ENCODE measurements around the gene TTLL5. TPM values are rescaled to one million over a fixed set of nuclear protein-coding genes. Genes with fewer than 3 reads are reported as not detected.

TTLL5 gene
- polyA plus RNA-seq, 1 donor from 2014 or later = 10.4 TPM

GRCh38 chr14:75753696-75754095 lies 92.7 kb downstream of the TTLL5 start:
- H3K4me3 Mint-ChIP-seq = no peak overlapping the region
- no peak overlapping the region for H3K27ac Mint-ChIP-seq
- H3K9me3 Mint-ChIP-seq = no peaks in the 10 kb centered on the region
- H3K27me3 Mint-ChIP-seq = no peaks in the 10 kb centered on the region
- peaks cover 2 to 7% (median 6%) of the 10 kb centered on the region in 3 donors for H3K4me1 Mint-ChIP-seq
- H3K36me3 Mint-ChIP-seq = peaks cover 4% of the 10 kb centered on the region

- Mint-ChIP-seq H3K27ac (peak overlapping the region in 1 of 3 donors; percentile 22), H3K4me1 (peaks cover 4 to 7% (median 6%) of the 10 kb centered on the region in 3 donors), H3K9me3 (no peaks in the 10 kb centered on the region), H3K36me3 (peaks cover 8% of the 10 kb centered on the region), H3K4me3 (peak overlapping the region in 2 of 4 donors; percentile 31 to 49), H3K27me3 (no peaks in the 10 kb centered on the region)
These were observed 96.8 kb downstream of the TTLL5 start for GRCh38 chr14:75757644-75758402.

GRCh38 chr14:75764020-75764419 lies 103.0 kb downstream of the TTLL5 start:
- H3K36me3 Mint-ChIP-seq = peaks cover 6% of the 10 kb centered on the region
- H3K9me3 Mint-ChIP-seq = no peaks in the 10 kb centered on the region

GRCh38 chr14:75769047-75769685 lies 108.1 kb downstream of the TTLL5 start:
- Mint-ChIP-seq H3K27ac (no peak overlapping the region), H3K36me3 (peaks cover 6% of the 10 kb centered on the region), H3K4me3 (no peak overlapping the region), H3K9me3 (no peaks in the 10 kb centered on the region), H3K4me1 (no peaks in the 10 kb centered on the region), H3K27me3 (no peaks in the 10 kb centered on the region)

More at GRCh38 chr14:75764020-75764419, 103.0 kb downstream of the TTLL5 start:
- Mint-ChIP-seq H3K27me3 (no peaks in the 10 kb centered on the region), H3K27ac (no peak overlapping the region), H3K4me1 (peaks cover 0 to 1% (median 0%) of the 10 kb centered on the region in 3 donors), H3K4me3 (no peak overlapping the region)

- Mint-ChIP-seq H3K36me3 (peaks cover 7% of the 10 kb centered on the region), H3K9me3 (no peaks in the 10 kb centered on the region), H3K4me1 (no peaks in the 10 kb centered on the region), H3K4me3 (no peak overlapping the region), H3K27me3 (no peaks in the 10 kb centered on the region), H3K27ac (no peak overlapping the region)
These were observed 109.6 kb downstream of the TTLL5 start for GRCh38 chr14:75770635-75771034.

- no peak overlapping the region for H3K4me3 Mint-ChIP-seq
- H3K36me3 Mint-ChIP-seq = peaks cover 7% of the 10 kb centered on the region
These were observed 110.5 kb downstream of the TTLL5 start for GRCh38 chr14:75771595-75771994.

GRCh38 chr14:75773046-75773445 lies 112.0 kb downstream of the TTLL5 start:
- no peaks in the 10 kb centered on the region for H3K4me1 Mint-ChIP-seq
- H3K27me3 Mint-ChIP-seq = no peaks in the 10 kb centered on the region
- peaks cover 7% of the 10 kb centered on the region for H3K36me3 Mint-ChIP-seq
- no peaks in the 10 kb centered on the region for H3K9me3 Mint-ChIP-seq
- H3K27ac Mint-ChIP-seq = no peak overlapping the region
- no peak overlapping the region for H3K4me3 Mint-ChIP-seq

More at GRCh38 chr14:75771595-75771994, 110.5 kb downstream of the TTLL5 start:
- H3K4me1 Mint-ChIP-seq = no peaks in the 10 kb centered on the region
- no peaks in the 10 kb centered on the region for H3K27me3 Mint-ChIP-seq
- no peak overlapping the region for H3K27ac Mint-ChIP-seq
- H3K9me3 Mint-ChIP-seq = no peaks in the 10 kb centered on the region

GRCh38 chr14:75781096-75781495 lies 120.0 kb downstream of the TTLL5 start:
- Mint-ChIP-seq H3K4me3 (no peak overlapping the region), H3K9me3 (peaks cover 0 to 4% (median 0%) of the 10 kb centered on the region in 3 donors), H3K27ac (no peak overlapping the region), H3K36me3 (peaks cover 21% of the 10 kb centered on the region), H3K4me1 (no peaks in the 10 kb centered on the region), H3K27me3 (no peaks in the 10 kb centered on the region)

GRCh38 chr14:75783184-75783583 lies 122.1 kb downstream of the TTLL5 start:
- peaks cover 24% of the 10 kb centered on the region for H3K36me3 Mint-ChIP-seq
- H3K4me3 Mint-ChIP-seq = no peak overlapping the region
- H3K27ac Mint-ChIP-seq = no peak overlapping the region
- H3K27me3 Mint-ChIP-seq = no peaks in the 10 kb centered on the region
- peaks cover 0 to 4% (median 0%) of the 10 kb centered on the region in 3 donors for H3K9me3 Mint-ChIP-seq
- H3K4me1 Mint-ChIP-seq = no peaks in the 10 kb centered on the region

- Mint-ChIP-seq H3K4me1 (no peaks in the 10 kb centered on the region), H3K9me3 (peaks cover 0 to 4% (median 0%) of the 10 kb centered on the region in 3 donors), H3K27ac (no peak overlapping the region), H3K27me3 (no peaks in the 10 kb centered on the region), H3K4me3 (no peak overlapping the region), H3K36me3 (peaks cover 22% of the 10 kb centered on the region)
These were observed 122.7 kb downstream of the TTLL5 start for GRCh38 chr14:75783602-75784313.

- H3K4me1 Mint-ChIP-seq = no peaks in the 10 kb centered on the region
- H3K4me3 Mint-ChIP-seq = no peak overlapping the region
- H3K27ac Mint-ChIP-seq = no peak overlapping the region
- peaks cover 0 to 4% (median 0%) of the 10 kb centered on the region in 3 donors for H3K9me3 Mint-ChIP-seq
- H3K36me3 Mint-ChIP-seq = peaks cover 25% of the 10 kb centered on the region
- H3K27me3 Mint-ChIP-seq = no peaks in the 10 kb centered on the region
These were observed 123.3 kb downstream of the TTLL5 start for GRCh38 chr14:75784314-75784686.

GRCh38 chr14:75793806-75794205 lies 132.8 kb downstream of the TTLL5 start:
- no peak overlapping the region for H3K4me3 Mint-ChIP-seq

GRCh38 chr14:75794615-75795038 lies 133.6 kb downstream of the TTLL5 start:
- H3K27me3 Mint-ChIP-seq = no peaks in the 10 kb centered on the region

More at GRCh38 chr14:75793806-75794205, 132.8 kb downstream of the TTLL5 start:
- peaks cover 4 to 22% (median 10%) of the 10 kb centered on the region in 3 donors for H3K9me3 Mint-ChIP-seq
- H3K27me3 Mint-ChIP-seq = no peaks in the 10 kb centered on the region
- no peak overlapping the region for H3K27ac Mint-ChIP-seq
- peaks cover 33% of the 10 kb centered on the region for H3K36me3 Mint-ChIP-seq
- no peaks in the 10 kb centered on the region for H3K4me1 Mint-ChIP-seq

GRCh38 chr14:75800792-75801191 lies 139.7 kb downstream of the TTLL5 start:
- Mint-ChIP-seq H3K4me3 (no peak overlapping the region), H3K36me3 (peaks cover 39% of the 10 kb centered on the region), H3K9me3 (peaks cover 6 to 21% (median 18%) of the 10 kb centered on the region in 3 donors), H3K27ac (no peak overlapping the region), H3K4me1 (no peaks in the 10 kb centered on the region), H3K27me3 (no peaks in the 10 kb centered on the region)

More at GRCh38 chr14:75794615-75795038, 133.6 kb downstream of the TTLL5 start:
- no peaks in the 10 kb centered on the region for H3K4me1 Mint-ChIP-seq
- H3K27ac Mint-ChIP-seq = no peak overlapping the region
- peaks cover 4 to 25% (median 16%) of the 10 kb centered on the region in 3 donors for H3K9me3 Mint-ChIP-seq
- H3K36me3 Mint-ChIP-seq = peaks cover 35% of the 10 kb centered on the region
- H3K4me3 Mint-ChIP-seq = no peak overlapping the region

- peaks cover 28% of the 10 kb centered on the region for H3K36me3 Mint-ChIP-seq
- no peaks in the 10 kb centered on the region for H3K27me3 Mint-ChIP-seq
- peaks cover 4 to 14% (median 13%) of the 10 kb centered on the region in 3 donors for H3K9me3 Mint-ChIP-seq
- no peak overlapping the region for H3K27ac Mint-ChIP-seq
- H3K4me1 Mint-ChIP-seq = peaks cover 0 to 1% (median 0%) of the 10 kb centered on the region in 3 donors
- H3K4me3 Mint-ChIP-seq = no peak overlapping the region
These were observed 141.4 kb downstream of the TTLL5 start for GRCh38 chr14:75802486-75802885.

All from IgD-negative memory B cell (primary cell).